ENCODE measurements around the gene TUBB4A. TPM values are rescaled to one million over a fixed set of nuclear protein-coding genes. Genes with fewer than 3 reads are reported as not detected.

Gene TUBB4A
- total RNA-seq, 4 donors from 2014 or later: 7.8 TPM; not detected in 3

DNA sequence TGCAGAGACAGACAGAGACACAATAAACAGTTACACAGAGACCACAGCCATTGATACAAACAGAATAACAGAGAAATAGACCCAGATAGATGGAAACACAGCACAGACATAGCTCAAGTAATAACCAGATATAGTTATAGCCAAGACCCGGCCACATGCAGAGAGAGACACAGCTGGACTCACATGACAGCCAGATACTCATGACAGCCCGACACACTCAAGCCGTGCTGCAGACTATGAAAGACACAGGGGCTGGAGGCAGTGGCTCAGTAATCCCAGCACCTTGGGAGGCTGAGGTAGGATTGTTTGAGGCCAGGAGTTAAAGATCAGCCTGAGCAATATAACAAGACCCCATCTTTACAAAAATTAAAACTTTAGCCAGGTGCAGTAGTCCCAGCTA lies 18.9 kb downstream of the TUBB4A start:
- WGBS, 2 donors: 34 to 48% methylated on average over 2 to 3 of the region's 3 CpGs
- intact Hi-C loops (cut with DNase I): no loop called here
- Histone ChIP-seq H3K36me3 (no peaks in the 10 kb centered on the region), H3K4me1 (peaks cover 0 to 10% (median 0%) of the 10 kb centered on the region in 3 donors), H3K27ac (no peak overlapping the region), H3K9me3 (no peaks in the 10 kb centered on the region), H3K27me3 (peaks cover 0 to 32% (median 0%) of the 10 kb centered on the region in 4 donors), H3K4me3 (no peak overlapping the region)
- no peak for DNase-seq
- no peak for TF ChIP-seq POLR2A (IDR thresholded peaks at IDR 0.05)
- TF ChIP-seq, protein P1, sequence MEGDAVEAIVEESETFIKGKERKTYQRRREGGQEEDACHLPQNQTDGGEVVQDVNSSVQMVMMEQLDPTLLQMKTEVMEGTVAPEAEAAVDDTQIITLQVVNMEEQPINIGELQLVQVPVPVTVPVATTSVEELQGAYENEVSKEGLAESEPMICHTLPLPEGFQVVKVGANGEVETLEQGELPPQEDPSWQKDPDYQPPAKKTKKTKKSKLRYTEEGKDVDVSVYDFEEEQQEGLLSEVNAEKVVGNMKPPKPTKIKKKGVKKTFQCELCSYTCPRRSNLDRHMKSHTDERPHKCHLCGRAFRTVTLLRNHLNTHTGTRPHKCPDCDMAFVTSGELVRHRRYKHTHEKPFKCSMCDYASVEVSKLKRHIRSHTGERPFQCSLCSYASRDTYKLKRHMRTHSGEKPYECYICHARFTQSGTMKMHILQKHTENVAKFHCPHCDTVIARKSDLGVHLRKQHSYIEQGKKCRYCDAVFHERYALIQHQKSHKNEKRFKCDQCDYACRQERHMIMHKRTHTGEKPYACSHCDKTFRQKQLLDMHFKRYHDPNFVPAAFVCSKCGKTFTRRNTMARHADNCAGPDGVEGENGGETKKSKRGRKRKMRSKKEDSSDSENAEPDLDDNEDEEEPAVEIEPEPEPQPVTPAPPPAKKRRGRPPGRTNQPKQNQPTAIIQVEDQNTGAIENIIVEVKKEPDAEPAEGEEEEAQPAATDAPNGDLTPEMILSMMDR (IDR thresholded peaks at IDR 0.05): no peak

DNA sequence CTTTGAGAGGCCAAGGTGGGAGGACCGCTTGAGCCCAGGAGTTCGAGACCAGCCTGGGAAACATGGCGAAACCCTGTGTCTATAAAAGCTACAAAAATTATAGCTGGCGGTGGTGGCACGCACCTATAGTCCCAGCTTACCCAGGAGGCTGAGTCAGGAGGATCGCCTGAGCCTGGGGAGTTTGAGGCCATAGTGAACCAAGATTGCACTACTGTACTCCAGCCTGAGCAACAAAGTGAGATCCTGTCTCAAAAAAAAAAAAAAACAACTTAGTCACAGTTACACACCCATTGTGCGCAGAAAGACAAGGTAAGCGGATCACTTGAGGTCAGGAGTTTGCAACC lies 19.8 kb downstream of the TUBB4A start:
- Histone ChIP-seq H3K27ac (peak overlapping the region in 2 of 4 donors; percentile 65 to 67), H3K36me3 (no peaks in the 10 kb centered on the region), H3K27me3 (peaks cover 0 to 39% (median 0%) of the 10 kb centered on the region in 4 donors), H3K4me1 (peaks cover 0 to 10% (median 0%) of the 10 kb centered on the region in 3 donors), H3K4me3 (no peak overlapping the region), H3K9me3 (no peaks in the 10 kb centered on the region)
- DNase-seq: no peak
- intact Hi-C loops (cut with DNase I): no loop called here
- TF ChIP-seq POLR2A (IDR thresholded peaks at IDR 0.05): no peak
- TF ChIP-seq, protein P1 (IDR thresholded peaks at IDR 0.05): no peak
- 90 to 95% methylated on average over 7 to 8 of the region's 8 CpGs for WGBS, 2 donors

DNA sequence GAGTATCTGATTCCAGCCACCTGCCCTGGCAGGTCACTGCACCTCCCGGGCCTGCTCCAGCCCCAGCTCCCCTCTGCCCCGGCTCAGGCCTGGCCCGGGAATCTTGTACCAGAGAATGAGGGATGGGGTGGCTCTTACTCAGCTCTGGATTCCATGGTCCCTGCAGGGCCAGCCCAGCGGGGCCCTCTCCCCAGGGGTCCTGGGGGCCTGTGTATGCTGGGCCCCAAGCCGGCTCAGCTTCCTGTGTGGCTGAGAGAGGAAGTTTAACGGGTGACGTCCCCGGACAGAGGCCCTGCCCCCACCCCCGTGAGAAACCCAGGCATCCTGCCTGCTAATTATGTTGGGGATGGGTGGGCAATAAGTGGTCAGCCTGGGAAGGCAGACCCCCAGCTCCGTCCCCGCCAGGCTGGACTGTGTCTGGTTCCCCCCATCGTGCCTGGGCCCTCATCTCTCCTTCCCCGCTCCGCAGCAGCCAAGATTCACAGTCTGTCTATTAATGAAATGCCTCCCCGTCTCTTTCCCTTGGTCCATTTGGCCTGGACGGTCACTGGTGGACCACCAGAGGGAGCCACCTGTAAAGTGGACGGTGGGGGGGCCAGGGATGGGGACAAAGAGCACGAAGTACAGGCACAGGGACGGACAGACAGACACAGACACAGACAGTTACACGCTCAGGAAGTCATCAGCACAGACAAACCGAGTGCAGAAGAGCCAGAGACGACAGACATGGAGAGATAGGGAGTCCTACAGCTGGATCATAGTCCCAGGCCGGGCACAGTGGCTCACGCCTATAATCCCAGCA lies 20.4 kb downstream of the TUBB4A start, which contains the start of gene DENND1C:
Gene DENND1C, minus strand, starts transcription at position 247 of the 802 bp plus-strand sequence. Its CDS starts 92 bp downstream, at position 155.
- DNase-seq: peak; percentile 23
- H3K27ac ChIP-seq: peak within 1 kb of the TSS; percentile 14 to 67 (median 64)
- peaks cover 0 to 45% (median 0%) of the 10 kb centered on the region in 4 donors for H3K27me3 ChIP-seq
- 41% methylated on average over 7 of the region's 24 CpGs; no CpG with 5 or more reads in 1 of the 2 donors for WGBS, 2 donors
- no peaks in the 10 kb centered on the region for H3K36me3 ChIP-seq
- peak within 1 kb of the TSS in 3 of 4 donors; percentile 27 to 61 (median 39) for H3K4me3 ChIP-seq
- H3K9me3 ChIP-seq: no peaks in the 10 kb centered on the region
- peak in 1 of 4 donors; percentile 40 for TF ChIP-seq POLR2A (IDR thresholded peaks at IDR 0.05)
- TF ChIP-seq, protein P1 (IDR thresholded peaks at IDR 0.05): peak in 3 of 6 experiments; percentile 17 to 34 (median 19)
- peaks cover 0 to 14% (median 1%) of the 10 kb centered on the region in 3 donors for H3K4me1 ChIP-seq
- intact Hi-C loops (cut with DNase I): no loop called here

DNA sequence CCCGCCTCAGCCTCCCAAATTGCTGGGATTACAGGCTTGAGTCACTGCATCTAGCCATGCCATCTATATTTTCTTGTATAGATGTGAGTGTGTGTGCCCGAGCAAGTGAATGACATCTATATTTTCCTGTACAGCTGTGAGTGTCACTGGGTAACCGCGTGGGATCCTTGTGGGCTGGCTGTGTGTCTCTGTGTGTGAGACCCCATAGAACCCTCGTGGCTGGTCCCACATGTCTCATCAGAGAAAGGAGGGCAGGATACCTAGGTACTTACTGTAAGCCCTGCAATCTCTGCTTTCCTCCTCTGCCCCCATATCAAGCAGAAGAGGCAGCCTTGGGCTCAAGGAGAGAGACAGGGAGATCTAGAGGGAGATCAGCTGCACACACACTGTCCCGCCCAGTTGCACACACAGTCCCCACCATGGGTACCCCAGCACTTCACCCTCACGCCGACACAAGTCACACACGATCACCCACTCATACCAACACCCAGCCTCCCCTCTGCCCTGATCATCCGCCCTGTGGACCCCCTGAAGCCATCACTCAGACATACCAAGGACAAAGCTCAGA lies 21.2 kb downstream of the TUBB4A start:
- H3K27me3 ChIP-seq: peaks cover 0 to 53% (median 3%) of the 10 kb centered on the region in 4 donors
- H3K4me3 ChIP-seq: peak overlapping the region in 3 of 4 donors; percentile 27 to 61 (median 39)
- H3K4me1 ChIP-seq: peaks cover 0 to 22% (median 8%) of the 10 kb centered on the region in 3 donors
- no peak for DNase-seq
- intact Hi-C loops (cut with DNase I): no loop called here
- peak overlapping the region in 3 of 4 donors; percentile 62 to 67 (median 65) for H3K27ac ChIP-seq
- no peak for TF ChIP-seq POLR2A (IDR thresholded peaks at IDR 0.05)
- H3K36me3 ChIP-seq: no peaks in the 10 kb centered on the region
- 70 to 74% methylated on average over 4 to 6 of the region's 10 CpGs for WGBS, 2 donors
- H3K9me3 ChIP-seq: no peaks in the 10 kb centered on the region

DNA sequence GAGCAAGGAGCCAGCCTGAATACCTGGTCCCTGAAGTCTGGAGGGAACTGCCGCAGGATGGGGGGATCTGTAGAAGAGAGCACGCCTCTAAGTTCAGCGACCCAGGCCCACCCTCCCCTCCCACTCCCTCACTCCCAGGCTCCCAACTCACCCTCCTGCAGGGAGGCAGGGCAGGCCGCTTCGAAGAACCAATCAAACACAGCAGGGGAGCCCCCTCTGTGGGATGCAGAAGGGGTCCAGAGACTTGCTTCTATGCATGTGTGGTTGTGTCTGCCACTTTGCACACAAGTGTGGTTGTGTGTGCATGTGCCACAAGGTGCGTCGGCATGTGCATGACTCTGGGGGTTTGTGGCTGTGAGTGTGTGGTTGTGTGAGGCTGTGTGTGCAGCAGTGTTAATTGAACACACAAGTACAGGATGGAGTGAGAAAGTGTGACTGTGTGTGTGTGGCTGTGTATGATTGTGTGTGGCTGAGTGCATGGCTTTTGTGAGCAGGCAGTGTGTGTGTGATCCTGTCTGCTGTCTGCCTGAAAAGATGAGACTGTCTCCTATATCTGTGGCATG lies 22.2 kb downstream of the TUBB4A start:
- no peak overlapping the region for H3K27ac ChIP-seq
- intact Hi-C loops (cut with DNase I): no loop called here
- no peaks in the 10 kb centered on the region for H3K9me3 ChIP-seq
- H3K36me3 ChIP-seq: no peaks in the 10 kb centered on the region
- H3K27me3 ChIP-seq: peaks cover 0 to 63% (median 3%) of the 10 kb centered on the region in 4 donors
- no peak overlapping the region for H3K4me3 ChIP-seq
- TF ChIP-seq, protein P1 (IDR thresholded peaks at IDR 0.05): no peak
- TF ChIP-seq POLR2A (IDR thresholded peaks at IDR 0.05): no peak
- no peak for DNase-seq
- H3K4me1 ChIP-seq: peaks cover 4 to 30% (median 14%) of the 10 kb centered on the region in 3 donors
- WGBS, 2 donors: 65 to 90% methylated on average over 2 to 5 of the region's 7 CpGs

All from esophagus squamous epithelium (tissue), 5 donors.